Gastrocnemius medialis (tissue), 4 donors: Measurements from ENCODE around the gene HGD.

ENCODE experiments used
- POLR2A ChIP-seq, 2 donors: fragments of 450-650 bp; IDR thresholded peaks; one replicate each; pipeline ENCODE4 v1.6.1; 2017; ENCODE audit warnings: antibody characterized with exemption in 2 of 2, mild to moderate bottlenecking in 2 of 2, moderate library complexity in 2 of 2
- TF ChIP-seq, protein P1 (sequence below), 5 experiments: fragments of 450-650 bp in 3 of 5; fragments of 200-600 bp in 2 of 5; sonication (generic) in 2 of 5; IDR thresholded peaks in 4 of 5; conservative IDR thresholded peaks in 1 of 5; 1 replicate in 4 of 5; 2 replicates in 1 of 5; pipeline ENCODE4 v1.5.1; 2016 to 2019; ENCODE audit warnings: antibody characterized with exemption in 5 of 5, mild to moderate bottlenecking in 3 of 5, moderate library complexity in 3 of 5

DNA sequence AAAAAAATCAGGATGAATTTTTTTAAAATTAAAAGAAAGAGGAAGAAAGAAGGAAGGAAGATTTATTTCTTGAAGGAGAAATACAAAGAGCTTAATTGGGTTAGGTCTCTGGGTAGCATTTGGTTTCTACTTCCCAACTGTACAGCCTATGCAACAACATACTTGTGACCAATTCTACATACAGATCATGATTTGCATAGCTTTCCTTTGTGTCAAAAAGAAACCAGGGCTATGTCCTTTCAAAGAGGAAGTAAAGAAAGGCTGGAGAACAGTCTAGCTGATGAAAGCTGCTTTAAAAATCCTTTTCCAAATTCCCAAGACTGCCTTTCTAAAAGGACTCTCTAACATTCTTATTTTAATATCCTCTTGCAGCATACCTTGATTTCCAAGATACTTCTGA, 6.1 kb upstream of the HGD start:
- TF ChIP-seq, protein P1, sequence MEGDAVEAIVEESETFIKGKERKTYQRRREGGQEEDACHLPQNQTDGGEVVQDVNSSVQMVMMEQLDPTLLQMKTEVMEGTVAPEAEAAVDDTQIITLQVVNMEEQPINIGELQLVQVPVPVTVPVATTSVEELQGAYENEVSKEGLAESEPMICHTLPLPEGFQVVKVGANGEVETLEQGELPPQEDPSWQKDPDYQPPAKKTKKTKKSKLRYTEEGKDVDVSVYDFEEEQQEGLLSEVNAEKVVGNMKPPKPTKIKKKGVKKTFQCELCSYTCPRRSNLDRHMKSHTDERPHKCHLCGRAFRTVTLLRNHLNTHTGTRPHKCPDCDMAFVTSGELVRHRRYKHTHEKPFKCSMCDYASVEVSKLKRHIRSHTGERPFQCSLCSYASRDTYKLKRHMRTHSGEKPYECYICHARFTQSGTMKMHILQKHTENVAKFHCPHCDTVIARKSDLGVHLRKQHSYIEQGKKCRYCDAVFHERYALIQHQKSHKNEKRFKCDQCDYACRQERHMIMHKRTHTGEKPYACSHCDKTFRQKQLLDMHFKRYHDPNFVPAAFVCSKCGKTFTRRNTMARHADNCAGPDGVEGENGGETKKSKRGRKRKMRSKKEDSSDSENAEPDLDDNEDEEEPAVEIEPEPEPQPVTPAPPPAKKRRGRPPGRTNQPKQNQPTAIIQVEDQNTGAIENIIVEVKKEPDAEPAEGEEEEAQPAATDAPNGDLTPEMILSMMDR (IDR thresholded peaks at IDR 0.05 in 4 of 5, conservative IDR thresholded peaks at IDR 0.05 in 1 of 5) = no peak
- no peak for TF ChIP-seq POLR2A (IDR thresholded peaks at IDR 0.05)
